Measurements from ENCODE around the gene RHOT2. TPM values are rescaled to one million over a fixed set of nuclear protein-coding genes. Genes with fewer than 3 reads are reported as not detected.

The RHOT2 gene
- total and polyA plus RNA-seq, 2 experiments from 2014 or later, result 129 to 163 TPM

GRCh38 chr16:660132-660458 is 7.8 kb upstream of the RHOT2 start:
- no peak overlapping the region for H2AFZ ChIP-seq
- TF ChIP-seq EZH2phosphoT487 (IDR thresholded peaks at IDR 0.05; ENCODE audit: unreplicated experiment), result no peak
- TF ChIP-seq JUNB (IDR thresholded peaks at IDR 0.05; ENCODE audit: unreplicated experiment), result no peak
- no peak overlapping the region for H3K4me3 ChIP-seq
- no peaks in the 10 kb centered on the region for H3K27me3 ChIP-seq (ENCODE audit: insufficient read depth)
- no peak for DNase-seq (ENCODE audit: low spot score)
- Mint-ChIP-seq H3K27me3 (ENCODE audit: insufficient read depth, low read depth, poor library complexity) (peaks cover 4% of the 10 kb centered on the region), H3K9me3 (no peaks in the 10 kb centered on the region), H3K4me3 (no peak overlapping the region), H3K36me3 (ENCODE audit: low read depth) (peaks cover 8% of the 10 kb centered on the region; the same call in 1 of the 3 replicates), H3K27ac (no peak overlapping the region), H3K4me1 (no peaks in the 10 kb centered on the region)
- H3K27ac ChIP-seq (ENCODE audit: low read depth), result no peak overlapping the region
- no peaks in the 10 kb centered on the region for H3K79me2 ChIP-seq (replicated peaks; ENCODE audit: insufficient read depth)
- peak overlapping the region; percentile 48; the same call in 1 of the 2 replicates for H3K4me2 ChIP-seq
- H3K4me1 ChIP-seq (ENCODE audit: insufficient read depth), result no peaks in the 10 kb centered on the region
- no peaks in the 10 kb centered on the region for H3F3A ChIP-seq (replicated peaks; ENCODE audit: low read depth)
- H4K20me1 ChIP-seq (replicated peaks; ENCODE audit: insufficient read depth), result no peaks in the 10 kb centered on the region
- H3K36me3 ChIP-seq (ENCODE audit: insufficient read depth), result no peaks in the 10 kb centered on the region
- H3K9me2 ChIP-seq (ENCODE audit: insufficient read depth), result no peaks in the 10 kb centered on the region
- no peak for ATAC-seq

GRCh38 chr16:660459-661183 is 7.3 kb upstream of the RHOT2 start:
- TF ChIP-seq STAT1 (IDR thresholded peaks at IDR 0.05; ENCODE audit: unreplicated experiment), result no peak
- peak; percentile 43 for TF ChIP-seq POLR2AphosphoS5 (IDR thresholded peaks at IDR 0.05; ENCODE audit: low read depth)
- no peak for TF ChIP-seq ZNF331 (CRISPR knock-in tag; IDR thresholded peaks at IDR 0.05; ENCODE audit: low read depth)
- no peak for TF ChIP-seq ZNF462 (CRISPR knock-in tag; IDR thresholded peaks at IDR 0.05)
- peak; percentile 38 to 68; a peak in 3 of 4 replicates for TF ChIP-seq CTCF (conservative IDR thresholded peaks at IDR 0.05; ENCODE audit: low read depth in 2 of 2)
- Histone ChIP-seq H3K4me2 (peak overlapping the region; percentile 48; the same call in 1 of the 2 replicates), H3K27ac (ENCODE audit: low read depth) (no peak overlapping the region), H3K9me2 (ENCODE audit: insufficient read depth) (no peaks in the 10 kb centered on the region), H3K27me3 (ENCODE audit: insufficient read depth) (no peaks in the 10 kb centered on the region), H3K79me2 (replicated peaks; ENCODE audit: insufficient read depth) (no peaks in the 10 kb centered on the region), H3K36me3 (ENCODE audit: insufficient read depth) (no peaks in the 10 kb centered on the region), H3F3A (replicated peaks; ENCODE audit: low read depth) (no peaks in the 10 kb centered on the region), H2AFZ (no peak overlapping the region), H3K4me3 (no peak overlapping the region), H4K20me1 (replicated peaks; ENCODE audit: insufficient read depth) (no peaks in the 10 kb centered on the region), H3K4me1 (ENCODE audit: insufficient read depth) (no peaks in the 10 kb centered on the region)
- Mint-ChIP-seq H3K27me3 (ENCODE audit: insufficient read depth, low read depth, poor library complexity) (peaks cover 4% of the 10 kb centered on the region), H3K36me3 (ENCODE audit: low read depth) (peaks cover 8% of the 10 kb centered on the region; the same call in 1 of the 3 replicates), H3K27ac (no peak overlapping the region), H3K4me3 (no peak overlapping the region), H3K4me1 (no peaks in the 10 kb centered on the region), H3K9me3 (no peaks in the 10 kb centered on the region)
- ATAC-seq (peak; percentile 95), DNase-seq (ENCODE audit: low spot score) (peak; percentile 96)
